SK-N-SH treated with all-trans-retinoic acid at 6 μM for 48 hours (cell line): ENCODE data around the gene PAFAH1B1.

ENCODE experiments used
- ATAC-seq: fragments of 200-7000 bp; cut with Tn5 transposase; 3 replicates; pipeline ENCODE4 v1.9.1; 2020; ENCODE audit warnings: mild to moderate bottlenecking, moderate library complexity
- ARNTL ChIP-seq: fragments of 450-650 bp; formaldehyde crosslinking; IDR thresholded peaks from 2 replicates; pipeline ENCODE4 v1.5.0; 2020; ENCODE audit warnings: low read depth, mild to moderate bottlenecking, moderate library complexity, borderline replicate concordance
- CSDC2 ChIP-seq: fragments of 250-450 bp; sonication (Bioruptor Pico); IDR thresholded peaks from 2 replicates; pipeline ENCODE4 v1.5.0; 2020; ENCODE audit warnings: mild to moderate bottlenecking, moderate library complexity
- ESRRG ChIP-seq: fragments of 250-450 bp; sonication (Bioruptor Pico); IDR thresholded peaks from 2 replicates; pipeline ENCODE4 v1.6.1; 2021; ENCODE audit warnings: mild to moderate bottlenecking
- GLIS3 ChIP-seq: fragments of 250-450 bp; sonication (Bioruptor Pico); IDR thresholded peaks from 2 replicates; pipeline ENCODE4 v1.5.0; 2020; ENCODE audit warnings: mild to moderate bottlenecking, moderate library complexity
- ISL1 ChIP-seq: fragments of 250-450 bp; sonication (Bioruptor Pico); IDR thresholded peaks from 2 replicates; pipeline ENCODE4 v2.1.2; 2022; ENCODE audit warnings: mild to moderate bottlenecking, moderate library complexity
- OSR1 ChIP-seq: fragments of 250-450 bp; sonication (Bioruptor Pico); IDR thresholded peaks from 2 replicates; pipeline ENCODE4 v1.8.0; 2022; ENCODE audit warnings: moderate library complexity, mild to moderate bottlenecking, inconsistent platforms
- PPARA ChIP-seq: fragments of 250-450 bp; sonication (Bioruptor Pico); IDR thresholded peaks from 2 replicates; pipeline ENCODE4 v1.5.0; 2020; ENCODE audit warnings: mild to moderate bottlenecking, borderline replicate concordance
- RARB ChIP-seq: fragments of 250-450 bp; sonication (Bioruptor Pico); IDR thresholded peaks from 2 replicates; pipeline ENCODE4 v1.8.0; 2021; ENCODE audit warnings: mild to moderate bottlenecking, moderate library complexity
- SNAI2 ChIP-seq: fragments of 250-450 bp; sonication (Bioruptor Pico); IDR thresholded peaks from 2 replicates; pipeline ENCODE4 v1.5.0; 2020; ENCODE audit warnings: mild to moderate bottlenecking, moderate library complexity
- TCF4 ChIP-seq: fragments of 250-450 bp; sonication (Bioruptor Pico); IDR thresholded peaks from 2 replicates; pipeline ENCODE4 v1.8.0; 2021; ENCODE audit warnings: mild to moderate bottlenecking, moderate library complexity, borderline replicate concordance
- TOX ChIP-seq: fragments of 250-450 bp; sonication (Bioruptor Pico); IDR thresholded peaks from 2 replicates; pipeline ENCODE4 v1.8.0; 2021; ENCODE audit warnings: mild to moderate bottlenecking, moderate library complexity, borderline replicate concordance
- ZC3H10 ChIP-seq: fragments of 250-450 bp; sonication (Bioruptor Pico); IDR thresholded peaks from 2 replicates; pipeline ENCODE4 v1.5.1; 2021; ENCODE audit warnings: mild to moderate bottlenecking, moderate library complexity
- ZFP30 ChIP-seq: fragments of 450-650 bp; formaldehyde crosslinking; IDR thresholded peaks from 2 replicates; pipeline ENCODE4 v1.5.0; 2022; ENCODE audit warnings: mild to moderate bottlenecking, moderate library complexity
- ZNF565 ChIP-seq: fragments of 450-650 bp; formaldehyde crosslinking; conservative IDR thresholded peaks from 2 replicates; pipeline ENCODE4 v1.5.0; 2020; ENCODE audit warnings: low read depth, mild to moderate bottlenecking, moderate library complexity
- ZNF70 ChIP-seq: fragments of 450-650 bp; formaldehyde crosslinking; IDR thresholded peaks from 2 replicates; pipeline ENCODE4 v1.5.0; 2020; ENCODE audit warnings: mild to moderate bottlenecking, moderate library complexity
- ZNF8 ChIP-seq: fragments of 450-650 bp; formaldehyde crosslinking; IDR thresholded peaks from 2 replicates; pipeline ENCODE4 v1.5.0; 2020; ENCODE audit warnings: mild to moderate bottlenecking, moderate library complexity
- TF ChIP-seq, protein P1 (sequence below): fragments of 250-450 bp; sonication (Bioruptor Pico); IDR thresholded peaks from 2 replicates; pipeline ENCODE4 v1.8.0; 2021; ENCODE audit warnings: low read depth, mild to moderate bottlenecking, moderate library complexity, borderline replicate concordance
- TF ChIP-seq, protein P2 (sequence below): fragments of 250-450 bp; sonication (Bioruptor Pico); IDR thresholded peaks from 2 replicates; pipeline ENCODE4 v1.5.1; 2020; ENCODE audit warnings: low read depth, mild to moderate bottlenecking, moderate library complexity
- TF ChIP-seq, protein P3 (sequence below): fragments of 250-450 bp; sonication (Bioruptor Pico); IDR thresholded peaks from 2 replicates; pipeline ENCODE4 v1.5.1; 2021; ENCODE audit warnings: mild to moderate bottlenecking, moderate library complexity
- TF ChIP-seq, protein P4 (sequence below): fragments of 250-450 bp; sonication (Bioruptor Pico); IDR thresholded peaks from 2 replicates; pipeline ENCODE4 v1.8.0; 2020; ENCODE audit warnings: mild to moderate bottlenecking, moderate library complexity, borderline replicate concordance
- TF ChIP-seq, protein P5 (sequence below): fragments of 250-450 bp; sonication (Bioruptor Pico); IDR thresholded peaks from 2 replicates; pipeline ENCODE4 v1.5.0; 2020; ENCODE audit warnings: mild to moderate bottlenecking, moderate library complexity

The PAFAH1B1 gene

DNA sequence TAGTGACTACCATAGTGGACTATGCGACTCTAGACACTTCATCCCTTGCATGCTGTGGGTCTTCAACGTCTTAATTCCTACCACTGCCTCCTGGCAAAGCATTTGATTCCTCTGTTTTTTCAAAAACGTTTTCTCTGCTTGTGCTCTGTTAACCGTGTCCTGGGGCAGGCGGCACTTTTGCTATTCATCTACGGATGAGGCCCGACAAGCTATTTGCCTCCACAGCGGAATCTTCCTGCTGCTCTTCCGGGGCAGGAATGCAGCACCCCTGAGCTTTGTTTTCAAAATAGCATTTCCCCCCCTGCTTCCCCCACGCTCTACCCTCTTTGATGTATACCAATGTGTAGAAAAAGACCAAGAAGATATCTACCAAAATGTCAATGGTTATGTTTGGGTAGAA lies 42.0 kb upstream of the PAFAH1B1 start:
- ATAC-seq: no peak
- TF ChIP-seq CSDC2: no peak
- no peak for TF ChIP-seq GLIS3
- TF ChIP-seq ARNTL (CRISPR knock-in tag): no peak
- no peak for TF ChIP-seq ZNF70 (CRISPR knock-in tag)
- no peak for TF ChIP-seq PPARA
- TF ChIP-seq ISL1 (CRISPR knock-in tag): no peak
- TF ChIP-seq, all 23 proteins: peak for 0

DNA sequence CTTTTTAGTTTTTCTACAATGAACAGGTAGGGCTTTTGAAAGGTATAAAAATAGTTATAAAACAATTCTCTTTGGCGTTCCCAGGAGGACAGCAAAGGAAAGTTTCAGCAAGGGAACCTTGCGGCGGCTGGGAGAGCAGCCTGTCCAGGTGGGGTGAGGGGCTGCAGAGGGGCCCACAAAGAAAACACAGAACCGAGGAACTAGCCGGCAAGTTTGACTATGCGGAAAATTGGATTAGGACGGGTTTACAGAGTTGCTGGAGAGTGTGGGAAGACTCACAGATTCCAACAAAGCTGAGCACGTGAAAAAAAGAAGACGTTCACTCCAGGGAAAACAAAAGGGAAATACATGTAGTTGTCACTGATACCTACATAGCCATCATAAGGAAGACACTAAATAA lies 41.5 kb upstream of the PAFAH1B1 start:
- TF ChIP-seq PPARA (no peak), SNAI2 (no peak), ZNF565 (CRISPR knock-in tag) (no peak), TCF4 (CRISPR knock-in tag) (no peak), ISL1 (CRISPR knock-in tag) (no peak)
- TF ChIP-seq, protein P1, sequence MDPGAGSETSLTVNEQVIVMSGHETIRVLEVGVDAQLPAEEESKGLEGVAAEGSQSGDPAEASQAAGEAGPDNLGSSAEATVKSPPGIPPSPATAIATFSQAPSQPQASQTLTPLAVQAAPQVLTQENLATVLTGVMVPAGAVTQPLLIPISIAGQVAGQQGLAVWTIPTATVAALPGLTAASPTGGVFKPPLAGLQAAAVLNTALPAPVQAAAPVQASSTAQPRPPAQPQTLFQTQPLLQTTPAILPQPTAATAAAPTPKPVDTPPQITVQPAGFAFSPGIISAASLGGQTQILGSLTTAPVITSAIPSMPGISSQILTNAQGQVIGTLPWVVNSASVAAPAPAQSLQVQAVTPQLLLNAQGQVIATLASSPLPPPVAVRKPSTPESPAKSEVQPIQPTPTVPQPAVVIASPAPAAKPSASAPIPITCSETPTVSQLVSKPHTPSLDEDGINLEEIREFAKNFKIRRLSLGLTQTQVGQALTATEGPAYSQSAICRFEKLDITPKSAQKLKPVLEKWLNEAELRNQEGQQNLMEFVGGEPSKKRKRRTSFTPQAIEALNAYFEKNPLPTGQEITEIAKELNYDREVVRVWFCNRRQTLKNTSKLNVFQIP (CRISPR knock-in tag): no peak
- TF ChIP-seq, all 23 proteins: peak for 0
- ATAC-seq: no peak

DNA sequence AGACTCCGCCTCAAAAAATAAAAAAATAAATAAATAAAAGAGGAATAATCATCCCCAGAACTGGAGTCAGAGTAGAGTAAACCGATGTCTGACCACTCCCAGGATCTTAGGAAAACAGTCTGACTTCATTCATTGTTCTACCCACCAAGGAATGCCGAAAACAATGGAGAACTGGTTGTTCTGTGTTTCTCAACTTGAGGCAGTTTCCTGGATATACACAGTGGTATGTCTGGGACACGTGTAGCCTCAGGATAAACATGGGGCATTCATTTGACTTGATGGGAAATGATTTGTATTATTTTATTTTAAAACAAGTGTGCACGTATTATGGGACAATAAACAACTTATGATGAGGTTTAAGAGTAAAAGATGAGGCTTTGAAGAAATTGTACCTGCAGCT lies 32.8 kb upstream of the PAFAH1B1 start:
- TF ChIP-seq TOX (CRISPR knock-in tag): no peak
- no peak for TF ChIP-seq ZNF8 (CRISPR knock-in tag)
- no peak for TF ChIP-seq ESRRG
- TF ChIP-seq, protein P1 (CRISPR knock-in tag): no peak
- TF ChIP-seq, protein P2, sequence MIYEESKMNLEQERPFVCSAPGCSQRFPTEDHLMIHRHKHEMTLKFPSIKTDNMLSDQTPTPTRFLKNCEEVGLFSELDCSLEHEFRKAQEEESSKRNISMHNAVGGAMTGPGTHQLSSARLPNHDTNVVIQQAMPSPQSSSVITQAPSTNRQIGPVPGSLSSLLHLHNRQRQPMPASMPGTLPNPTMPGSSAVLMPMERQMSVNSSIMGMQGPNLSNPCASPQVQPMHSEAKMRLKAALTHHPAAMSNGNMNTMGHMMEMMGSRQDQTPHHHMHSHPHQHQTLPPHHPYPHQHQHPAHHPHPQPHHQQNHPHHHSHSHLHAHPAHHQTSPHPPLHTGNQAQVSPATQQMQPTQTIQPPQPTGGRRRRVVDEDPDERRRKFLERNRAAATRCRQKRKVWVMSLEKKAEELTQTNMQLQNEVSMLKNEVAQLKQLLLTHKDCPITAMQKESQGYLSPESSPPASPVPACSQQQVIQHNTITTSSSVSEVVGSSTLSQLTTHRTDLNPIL (CRISPR knock-in tag): no peak
- TF ChIP-seq PPARA: no peak
- no peak for ATAC-seq

DNA sequence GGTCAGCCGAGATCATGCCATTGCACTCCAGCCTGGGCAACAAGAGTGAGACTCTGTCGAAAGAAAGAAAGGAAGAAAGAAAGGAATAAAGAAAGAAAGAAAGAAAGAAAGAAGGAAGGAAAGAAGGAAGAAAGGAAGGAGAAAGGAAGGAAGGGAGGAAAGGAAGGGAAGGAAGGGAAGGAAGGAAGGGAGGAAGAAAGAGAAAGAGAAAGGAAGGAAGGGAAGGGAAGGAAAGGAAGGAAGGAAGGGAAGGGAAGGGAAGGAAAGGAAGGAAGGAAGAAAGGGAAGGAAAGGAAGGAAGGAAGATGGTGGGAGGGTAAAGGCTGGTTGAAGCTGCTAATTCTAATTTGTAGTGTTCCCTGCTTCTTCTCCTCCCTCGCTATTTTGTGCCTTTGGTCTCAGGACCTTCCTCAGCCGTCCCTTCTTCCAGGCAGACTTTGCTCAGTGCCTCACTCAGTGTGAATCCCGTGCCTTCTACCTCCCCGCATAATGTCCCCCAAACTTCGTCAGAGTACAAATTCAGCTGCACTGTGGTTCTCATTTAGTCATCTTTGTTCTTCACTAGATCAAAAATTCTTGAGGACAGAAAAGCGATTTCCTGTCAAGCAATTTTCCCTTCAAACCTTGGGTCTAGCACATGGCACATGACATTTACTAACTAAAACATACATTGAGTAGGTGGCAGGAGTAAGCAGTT lies 31.1 kb upstream of the PAFAH1B1 start:
- no peak for ATAC-seq
- TF ChIP-seq SNAI2 (no peak), TCF4 (CRISPR knock-in tag) (no peak), PPARA (no peak), ZNF565 (CRISPR knock-in tag) (no peak), ZNF70 (CRISPR knock-in tag) (no peak), ESRRG (no peak), TOX (CRISPR knock-in tag) (no peak), ARNTL (CRISPR knock-in tag) (no peak), ZC3H10 (CRISPR knock-in tag) (no peak), RARB (CRISPR knock-in tag) (no peak), ZFP30 (CRISPR knock-in tag) (no peak), CSDC2 (no peak), OSR1 (no peak), GLIS3 (no peak)
- TF ChIP-seq, protein P3, sequence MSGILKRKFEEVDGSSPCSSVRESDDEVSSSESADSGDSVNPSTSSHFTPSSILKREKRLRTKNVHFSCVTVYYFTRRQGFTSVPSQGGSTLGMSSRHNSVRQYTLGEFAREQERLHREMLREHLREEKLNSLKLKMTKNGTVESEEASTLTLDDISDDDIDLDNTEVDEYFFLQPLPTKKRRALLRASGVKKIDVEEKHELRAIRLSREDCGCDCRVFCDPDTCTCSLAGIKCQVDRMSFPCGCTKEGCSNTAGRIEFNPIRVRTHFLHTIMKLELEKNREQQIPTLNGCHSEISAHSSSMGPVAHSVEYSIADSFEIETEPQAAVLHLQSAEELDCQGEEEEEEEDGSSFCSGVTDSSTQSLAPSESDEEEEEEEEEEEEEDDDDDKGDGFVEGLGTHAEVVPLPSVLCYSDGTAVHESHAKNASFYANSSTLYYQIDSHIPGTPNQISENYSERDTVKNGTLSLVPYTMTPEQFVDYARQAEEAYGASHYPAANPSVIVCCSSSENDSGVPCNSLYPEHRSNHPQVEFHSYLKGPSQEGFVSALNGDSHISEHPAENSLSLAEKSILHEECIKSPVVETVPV (CRISPR knock-in tag): no peak
- TF ChIP-seq, protein P1 (CRISPR knock-in tag): no peak
- TF ChIP-seq, protein P4, sequence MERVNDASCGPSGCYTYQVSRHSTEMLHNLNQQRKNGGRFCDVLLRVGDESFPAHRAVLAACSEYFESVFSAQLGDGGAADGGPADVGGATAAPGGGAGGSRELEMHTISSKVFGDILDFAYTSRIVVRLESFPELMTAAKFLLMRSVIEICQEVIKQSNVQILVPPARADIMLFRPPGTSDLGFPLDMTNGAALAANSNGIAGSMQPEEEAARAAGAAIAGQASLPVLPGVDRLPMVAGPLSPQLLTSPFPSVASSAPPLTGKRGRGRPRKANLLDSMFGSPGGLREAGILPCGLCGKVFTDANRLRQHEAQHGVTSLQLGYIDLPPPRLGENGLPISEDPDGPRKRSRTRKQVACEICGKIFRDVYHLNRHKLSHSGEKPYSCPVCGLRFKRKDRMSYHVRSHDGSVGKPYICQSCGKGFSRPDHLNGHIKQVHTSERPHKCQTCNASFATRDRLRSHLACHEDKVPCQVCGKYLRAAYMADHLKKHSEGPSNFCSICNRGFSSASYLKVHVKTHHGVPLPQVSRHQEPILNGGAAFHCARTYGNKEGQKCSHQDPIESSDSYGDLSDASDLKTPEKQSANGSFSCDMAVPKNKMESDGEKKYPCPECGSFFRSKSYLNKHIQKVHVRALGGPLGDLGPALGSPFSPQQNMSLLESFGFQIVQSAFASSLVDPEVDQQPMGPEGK: no peak
- TF ChIP-seq, protein P5, sequence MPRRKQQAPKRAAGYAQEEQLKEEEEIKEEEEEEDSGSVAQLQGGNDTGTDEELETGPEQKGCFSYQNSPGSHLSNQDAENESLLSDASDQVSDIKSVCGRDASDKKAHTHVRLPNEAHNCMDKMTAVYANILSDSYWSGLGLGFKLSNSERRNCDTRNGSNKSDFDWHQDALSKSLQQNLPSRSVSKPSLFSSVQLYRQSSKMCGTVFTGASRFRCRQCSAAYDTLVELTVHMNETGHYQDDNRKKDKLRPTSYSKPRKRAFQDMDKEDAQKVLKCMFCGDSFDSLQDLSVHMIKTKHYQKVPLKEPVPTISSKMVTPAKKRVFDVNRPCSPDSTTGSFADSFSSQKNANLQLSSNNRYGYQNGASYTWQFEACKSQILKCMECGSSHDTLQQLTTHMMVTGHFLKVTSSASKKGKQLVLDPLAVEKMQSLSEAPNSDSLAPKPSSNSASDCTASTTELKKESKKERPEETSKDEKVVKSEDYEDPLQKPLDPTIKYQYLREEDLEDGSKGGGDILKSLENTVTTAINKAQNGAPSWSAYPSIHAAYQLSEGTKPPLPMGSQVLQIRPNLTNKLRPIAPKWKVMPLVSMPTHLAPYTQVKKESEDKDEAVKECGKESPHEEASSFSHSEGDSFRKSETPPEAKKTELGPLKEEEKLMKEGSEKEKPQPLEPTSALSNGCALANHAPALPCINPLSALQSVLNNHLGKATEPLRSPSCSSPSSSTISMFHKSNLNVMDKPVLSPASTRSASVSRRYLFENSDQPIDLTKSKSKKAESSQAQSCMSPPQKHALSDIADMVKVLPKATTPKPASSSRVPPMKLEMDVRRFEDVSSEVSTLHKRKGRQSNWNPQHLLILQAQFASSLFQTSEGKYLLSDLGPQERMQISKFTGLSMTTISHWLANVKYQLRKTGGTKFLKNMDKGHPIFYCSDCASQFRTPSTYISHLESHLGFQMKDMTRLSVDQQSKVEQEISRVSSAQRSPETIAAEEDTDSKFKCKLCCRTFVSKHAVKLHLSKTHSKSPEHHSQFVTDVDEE (CRISPR knock-in tag): no peak
